Activated T-cell treated with anti-CD3 and anti-CD28 coated beads, Interleukin-2, amount 50 U/mL, for 72 hours (primary cell): ENCODE data around the gene PLA2G6. TPM values are rescaled to one million over a fixed set of nuclear protein-coding genes. Genes with fewer than 3 reads are reported as not detected.
"Not testable (repeated sequence)": the region's sequence is repeated elsewhere in the genome, so short reads cannot be mapped to it uniquely, and the experiment has no call there.

ENCODE experiments used
- ATAC-seq, 2 donors: fragments of 150-1000 bp; cut with Tn5 transposase; replicated peaks in 1 of 2; 2 replicates each; pipeline ENCODE4 v1.10.0; 2021; ENCODE audit warnings: moderate library complexity in 2 of 2, mild to moderate bottlenecking in 1 of 2
- DNase-seq, 2 donors: peaks; one replicate each; pipeline ENCODE4 v3.0.0; 2021 to 2022; ENCODE audit warnings: mixed read lengths in 1 of 2
- H3K27ac Mint-ChIP-seq: one replicate; pipeline ENCODE4 v1.8.0; 2022; ENCODE audit warnings: mild to moderate bottlenecking, moderate library complexity, mixed read lengths
- H3K27me3 Mint-ChIP-seq: one replicate; pipeline ENCODE4 v1.8.0; 2022; ENCODE audit warnings: low read depth, mixed read lengths
- H3K36me3 Mint-ChIP-seq, 2 donors: one replicate each; pipeline ENCODE4 v1.8.0; 2022; ENCODE audit warnings: mixed read lengths in 2 of 2, mild to moderate bottlenecking in 1 of 2; ENCODE audit not compliant: insufficient read depth in 2 of 2
- H3K4me1 Mint-ChIP-seq: one replicate; pipeline ENCODE4 v1.8.0; 2022; ENCODE audit warnings: low read depth, mixed read lengths
- H3K4me3 Mint-ChIP-seq, 2 donors: one replicate each; pipeline ENCODE4 v1.8.0; 2022; ENCODE audit warnings: mild to moderate bottlenecking in 2 of 2, mixed read lengths in 2 of 2, moderate library complexity in 2 of 2
- H3K9me3 Mint-ChIP-seq, 2 donors: one replicate each; pipeline ENCODE4 v1.8.0; 2022; ENCODE audit warnings: mixed read lengths in 2 of 2
- total RNA-seq, 2 donors: library from RNA; stranded (reverse); gene quantifications; one replicate each; pipeline ENCODE4 v1.2.3, GENCODE V29; 2022

PLA2G6 gene
- total RNA-seq, 2 donors from 2014 or later: 87.5 to 102 TPM

- Mint-ChIP-seq H3K36me3 (peaks cover 4 to 9% of the 10 kb centered on the region in 2 donors), H3K27ac (no peak overlapping the region), H3K4me3 (no peak overlapping the region), H3K4me1 (peaks cover 12% of the 10 kb centered on the region), H3K9me3 (no peaks in the 10 kb centered on the region), H3K27me3 (no peaks in the 10 kb centered on the region)
- DNase-seq: no peak
- no peak for ATAC-seq
Observed at GRCh38 chr22:38163844-38164550, 17.6 kb downstream of the PLA2G6 start.

GRCh38 chr22:38162881-38163843 is 18.5 kb downstream of the PLA2G6 start:
- peaks cover 12% of the 10 kb centered on the region for H3K4me1 Mint-ChIP-seq
- DNase-seq: no peak
- no peak for ATAC-seq
- H3K4me3 Mint-ChIP-seq: no peak overlapping the region
- H3K27me3 Mint-ChIP-seq: no peaks in the 10 kb centered on the region
- peaks cover 4 to 9% of the 10 kb centered on the region in 2 donors for H3K36me3 Mint-ChIP-seq
- H3K9me3 Mint-ChIP-seq: no peaks in the 10 kb centered on the region
- no peak overlapping the region for H3K27ac Mint-ChIP-seq

- Mint-ChIP-seq H3K27ac (no peak overlapping the region), H3K9me3 (no peaks in the 10 kb centered on the region), H3K4me1 (no peaks in the 10 kb centered on the region), H3K36me3 (no peaks in the 10 kb centered on the region), H3K4me3 (no peak overlapping the region), H3K27me3 (no peaks in the 10 kb centered on the region)
- DNase-seq (no peak), ATAC-seq (no peak)
Observed at GRCh38 chr22:38155703-38156102, 25.9 kb downstream of the PLA2G6 start.

- not testable (repeated sequence) for H3K9me3 Mint-ChIP-seq, H3K27ac Mint-ChIP-seq, DNase-seq, H3K36me3 Mint-ChIP-seq, H3K27me3 Mint-ChIP-seq, ATAC-seq, H3K4me3 Mint-ChIP-seq, H3K4me1 Mint-ChIP-seq
Observed at GRCh38 chr22:38154563-38154915, 27.1 kb downstream of the PLA2G6 start.

GRCh38 chr22:38153821-38154562 is 27.6 kb downstream of the PLA2G6 start:
- Mint-ChIP-seq H3K4me1 (no peaks in the 10 kb centered on the region), H3K27ac (no peak overlapping the region), H3K36me3 (no peaks in the 10 kb centered on the region), H3K27me3 (no peaks in the 10 kb centered on the region), H3K4me3 (no peak overlapping the region), H3K9me3 (no peaks in the 10 kb centered on the region)
- ATAC-seq (no peak), DNase-seq (no peak)

GRCh38 chr22:38151126-38151500 is 30.5 kb downstream of the PLA2G6 start:
- Mint-ChIP-seq H3K9me3 (no peaks in the 10 kb centered on the region), H3K4me3 (no peak overlapping the region), H3K36me3 (peaks cover 0 to 2% of the 10 kb centered on the region in 2 donors), H3K27ac (no peak overlapping the region), H3K27me3 (no peaks in the 10 kb centered on the region), H3K4me1 (peaks cover 13% of the 10 kb centered on the region)
- DNase-seq: no peak
- ATAC-seq: no peak

- ATAC-seq: no peak
- H3K27ac Mint-ChIP-seq: no peak overlapping the region
- DNase-seq: no peak
Observed at GRCh38 chr22:38148245-38148644, 33.4 kb downstream of the PLA2G6 start.

GRCh38 chr22:38146166-38146565 is 35.5 kb downstream of the PLA2G6 start:
- not testable (repeated sequence) for DNase-seq

More at GRCh38 chr22:38148245-38148644, 33.4 kb downstream of the PLA2G6 start:
- Mint-ChIP-seq H3K4me1 (peaks cover 16% of the 10 kb centered on the region), H3K9me3 (no peaks in the 10 kb centered on the region), H3K36me3 (peaks cover 3 to 4% of the 10 kb centered on the region in 2 donors), H3K27me3 (no peaks in the 10 kb centered on the region), H3K4me3 (no peak overlapping the region)

GRCh38 chr22:38144025-38144405 is 37.6 kb downstream of the PLA2G6 start:
- Mint-ChIP-seq H3K27me3 (no peaks in the 10 kb centered on the region), H3K36me3 (peaks cover 5 to 7% of the 10 kb centered on the region in 2 donors), H3K9me3 (no peaks in the 10 kb centered on the region), H3K4me1 (peaks cover 18% of the 10 kb centered on the region), H3K4me3 (no peak overlapping the region), H3K27ac (no peak overlapping the region)
- DNase-seq (no peak), ATAC-seq (no peak)

More at GRCh38 chr22:38146166-38146565, 35.5 kb downstream of the PLA2G6 start:
- H3K4me1 Mint-ChIP-seq: peaks cover 18% of the 10 kb centered on the region
- not testable (repeated sequence) for H3K36me3 Mint-ChIP-seq, H3K4me3 Mint-ChIP-seq, H3K9me3 Mint-ChIP-seq, ATAC-seq, H3K27ac Mint-ChIP-seq, H3K27me3 Mint-ChIP-seq

- ATAC-seq: no peak
Observed at GRCh38 chr22:38142606-38143005, 39.0 kb downstream of the PLA2G6 start.

GRCh38 chr22:38141217-38141973 is 40.2 kb downstream of the PLA2G6 start:
- Mint-ChIP-seq H3K4me3 (no peak overlapping the region), H3K36me3 (peaks cover 5 to 6% of the 10 kb centered on the region in 2 donors), H3K27me3 (no peaks in the 10 kb centered on the region), H3K27ac (no peak overlapping the region), H3K9me3 (no peaks in the 10 kb centered on the region), H3K4me1 (peaks cover 6% of the 10 kb centered on the region)
- DNase-seq (no peak), ATAC-seq (no peak)

More at GRCh38 chr22:38142606-38143005, 39.0 kb downstream of the PLA2G6 start:
- H3K36me3 Mint-ChIP-seq: peaks cover 5 to 6% of the 10 kb centered on the region in 2 donors
- H3K4me1 Mint-ChIP-seq: peaks cover 8% of the 10 kb centered on the region
- H3K27ac Mint-ChIP-seq: no peak overlapping the region
- H3K9me3 Mint-ChIP-seq: no peaks in the 10 kb centered on the region
- H3K4me3 Mint-ChIP-seq: no peak overlapping the region
- DNase-seq: no peak
- H3K27me3 Mint-ChIP-seq: no peaks in the 10 kb centered on the region

GRCh38 chr22:38139901-38140300 is 41.7 kb downstream of the PLA2G6 start:
- Mint-ChIP-seq H3K4me3 (no peak overlapping the region), H3K36me3 (peaks cover 5 to 9% of the 10 kb centered on the region in 2 donors), H3K9me3 (no peaks in the 10 kb centered on the region), H3K4me1 (peaks cover 12% of the 10 kb centered on the region), H3K27ac (no peak overlapping the region), H3K27me3 (no peaks in the 10 kb centered on the region)
- ATAC-seq (no peak), DNase-seq (no peak)
